Heart right ventricle (tissue), 16 donors: ENCODE measurements around the gene FHIT. TPM values are rescaled to one million over a fixed set of nuclear protein-coding genes. Genes with fewer than 3 reads are reported as not detected.

Experiments used
- ATAC-seq, 8 donors: fragments of 200-7000 bp; cut with Tn5 transposase; one replicate each; pipeline ENCODE4 v1.9.1; 2020; ENCODE audit warnings: mild to moderate bottlenecking in 8 of 8, moderate library complexity in 8 of 8, moderate number of reproducible peaks in 1 of 8
- DNase-seq, 2 donors: peaks; one replicate each; pipeline ENCODE4 v3.0.0-alpha.2; 2020
- H3K27ac ChIP-seq, 10 donors: fragments of 200-600 bp; sonication (generic) in 2 of 10; one replicate each; pipeline versions ENCODE4 v1.5.0 to v1.8.0; 2020 to 2022; ENCODE audit warnings: mild to moderate bottlenecking in 3 of 10
- H3K27me3 ChIP-seq, 7 donors: fragments of 200-600 bp; one replicate each; pipeline ENCODE4 v1.8.0; 2021 to 2022; ENCODE audit warnings: mild to moderate bottlenecking in 2 of 7
- H3K36me3 ChIP-seq, 9 donors: fragments of 200-600 bp; sonication (generic) in 1 of 9; one replicate each; pipeline versions ENCODE4 v1.5.0 to v1.8.0; 2020 to 2022; ENCODE audit warnings: mild to moderate bottlenecking in 2 of 9
- H3K4me1 ChIP-seq, 9 donors: fragments of 200-600 bp; sonication (generic) in 1 of 9; one replicate each; pipeline versions ENCODE4 v1.5.0 to v1.8.0; 2020 to 2022; ENCODE audit warnings: mild to moderate bottlenecking in 4 of 9
- H3K4me3 ChIP-seq, 10 donors: fragments of 200-600 bp; sonication (generic) in 2 of 10; one replicate each; pipeline versions ENCODE4 v1.5.0 to v1.8.0; 2020 to 2022; ENCODE audit warnings: mild to moderate bottlenecking in 7 of 10, moderate library complexity in 2 of 10
- H3K9me3 ChIP-seq, 11 donors: fragments of 200-600 bp in 10 of 11; sonication (generic) in 2 of 11; one replicate each; pipeline versions ENCODE4 v1.5.0 to v1.8.0; 2013 to 2022; ENCODE audit warnings: mild to moderate bottlenecking in 2 of 11, control low read depth in 1 of 11, moderate library complexity in 1 of 11
- WGBS, 2 donors: extraction: QIAGEN DNeasy Blood & Tissue Kit; methylation state at CpG; one replicate each; pipeline ENCODE4 v1.1.7; 2013; ENCODE audit warnings: inconsistent platforms in 1 of 2; 5-methylcytosine and 5-hydroxymethylcytosine counted together
- intact Hi-C, 10 donors: fragments of 100-400 bp; cut with DNase I; formaldehyde crosslinking; loops; one replicate each; pipeline versions ENCODE4 v1.11.1 to v1.14.2; 2022
- polyA plus RNA-seq, 2 donors: library from polyadenylated mRNA; stranded (reverse); fragments of 200-250 nt; gene quantifications; one replicate each; pipeline ENCODE4 v1.2.3, GENCODE V29; 2013
- total RNA-seq, 10 donors: library from RNA; stranded (reverse); fragmentation: NEBNext Ultra II Directional in 3 of 10; extraction: Animal tissue kit (Norgen Biotek cat#: 25700) in 3 of 10; gene quantifications; one replicate each; pipeline versions ENCODE4 v1.2.1 to v1.2.4, GENCODE V29; 2021 to 2023
- TF ChIP-seq, protein P1 (sequence below), 9 donors: fragments of 200-600 bp; sonication (generic) in 2 of 9; IDR thresholded peaks; one replicate each; pipeline versions ENCODE4 v1.5.0 to v1.8.0; 2021 to 2022; ENCODE audit warnings: antibody characterized with exemption in 9 of 9, mild to moderate bottlenecking in 5 of 9, moderate library complexity in 1 of 9
- donor health status: Arrhythmogenic right ventricular cardiomyopathy.
- donor health status: ischemic (EF 13 %, LVEDD 7.1; RV severe dilation, severe dysfunction).
- donor health status: healthy with polysubstance abuse.
- donor health status: DM: no; HTN: yes; CAD: no.
- donor health status: DM: no; HTN: no; CAD: no.
- donor health status: ischemic (EF 25% LVEDD 6.9; RV normal size, moderate dysfunction).
- donor health status: ischemic (EF 25% LVEDD 5.7; RV mildly dilated, moderate dysfunction).
- donor health status: healthy.
- donor health status: DM: yes; HTN: yes; CAD: no.
- donor health status: Ischemic cardiomyopathy.
- donor health status: ischemic (EF 35%, LVEDD 5.7; RV mildly dilated, moderate dysfunction).
- donor health status: nonischemic (EF 11% LVEDD 7.7; RV severe dilation, severe dysfunction).
- donor health status: DM: yes; HTN: yes; CAD: no.
- donor health status: PGD.
- donor health status: ischemic (EF 29% LVEDD 5.4; RV normal size, mild dysfunction).
- donor health status: nonischemic (EF 23%, LVEDD 6.1; RV moderate dilation, normal function).

FHIT gene
- total and polyA plus RNA-seq, 12 donors, result 4.7 to 25.5 (median 18.3) TPM

DNA sequence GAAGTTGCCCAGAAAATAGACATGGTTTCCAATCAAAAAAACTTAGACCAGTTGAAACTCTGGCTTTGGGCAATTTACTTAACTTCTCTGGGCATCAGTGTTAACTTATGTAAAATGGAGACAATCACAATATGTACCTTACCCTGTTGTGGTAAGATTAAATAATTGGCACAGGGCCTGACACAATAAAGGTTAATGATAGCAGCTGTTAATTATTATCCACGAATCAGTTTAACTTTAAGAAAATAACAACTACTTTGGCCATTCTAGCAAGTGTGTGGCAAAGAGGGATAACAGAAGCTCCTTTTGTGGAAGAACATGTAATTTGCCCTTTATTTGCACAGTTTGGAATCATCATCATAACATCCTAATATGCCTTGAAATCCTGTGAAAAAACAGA, 787.6 kb downstream of the FHIT start:
- no peak overlapping the region for H3K27ac ChIP-seq
- intact Hi-C loops, result no loop called here
- peaks cover 0 to 30% (median 0%) of the 10 kb centered on the region in 11 donors for H3K9me3 ChIP-seq
- no peaks in the 10 kb centered on the region for H3K4me1 ChIP-seq
- ATAC-seq (no peak), DNase-seq (no peak)
- no peaks in the 10 kb centered on the region for H3K36me3 ChIP-seq
- no peaks in the 10 kb centered on the region for H3K27me3 ChIP-seq
- 54 to 67% methylated on average over 1 of the region's 1 CpG for WGBS, 2 donors
- TF ChIP-seq, protein P1, sequence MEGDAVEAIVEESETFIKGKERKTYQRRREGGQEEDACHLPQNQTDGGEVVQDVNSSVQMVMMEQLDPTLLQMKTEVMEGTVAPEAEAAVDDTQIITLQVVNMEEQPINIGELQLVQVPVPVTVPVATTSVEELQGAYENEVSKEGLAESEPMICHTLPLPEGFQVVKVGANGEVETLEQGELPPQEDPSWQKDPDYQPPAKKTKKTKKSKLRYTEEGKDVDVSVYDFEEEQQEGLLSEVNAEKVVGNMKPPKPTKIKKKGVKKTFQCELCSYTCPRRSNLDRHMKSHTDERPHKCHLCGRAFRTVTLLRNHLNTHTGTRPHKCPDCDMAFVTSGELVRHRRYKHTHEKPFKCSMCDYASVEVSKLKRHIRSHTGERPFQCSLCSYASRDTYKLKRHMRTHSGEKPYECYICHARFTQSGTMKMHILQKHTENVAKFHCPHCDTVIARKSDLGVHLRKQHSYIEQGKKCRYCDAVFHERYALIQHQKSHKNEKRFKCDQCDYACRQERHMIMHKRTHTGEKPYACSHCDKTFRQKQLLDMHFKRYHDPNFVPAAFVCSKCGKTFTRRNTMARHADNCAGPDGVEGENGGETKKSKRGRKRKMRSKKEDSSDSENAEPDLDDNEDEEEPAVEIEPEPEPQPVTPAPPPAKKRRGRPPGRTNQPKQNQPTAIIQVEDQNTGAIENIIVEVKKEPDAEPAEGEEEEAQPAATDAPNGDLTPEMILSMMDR (IDR thresholded peaks at IDR 0.05), result no peak
- H3K4me3 ChIP-seq, result no peak overlapping the region

DNA sequence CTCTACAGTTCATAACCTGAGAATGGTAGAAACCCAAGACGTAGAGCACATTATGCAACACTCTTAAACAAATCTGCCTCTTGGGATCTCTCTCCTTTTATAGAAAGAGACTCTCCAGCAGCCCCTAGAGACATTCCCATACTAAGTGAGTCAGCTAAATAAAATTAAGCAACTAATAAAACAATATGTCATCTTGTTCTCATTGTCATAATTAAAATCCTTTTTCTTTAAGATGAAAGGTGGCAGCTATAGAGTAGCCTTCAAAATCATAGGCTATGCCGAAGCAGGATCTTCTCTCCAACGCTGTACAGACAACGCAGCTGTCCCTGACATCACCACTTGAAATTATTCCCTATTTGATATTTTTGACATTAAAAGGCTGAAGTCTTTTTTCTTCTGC, 790.0 kb downstream of the FHIT start:
- no peak overlapping the region for H3K27ac ChIP-seq
- H3K27me3 ChIP-seq, result no peaks in the 10 kb centered on the region
- TF ChIP-seq, protein P1 (IDR thresholded peaks at IDR 0.05), result no peak
- H3K4me1 ChIP-seq, result no peaks in the 10 kb centered on the region
- intact Hi-C loops, result no loop called here
- 71 to 76% methylated on average over 4 of the region's 4 CpGs for WGBS, 2 donors
- H3K4me3 ChIP-seq, result no peak overlapping the region
- no peaks in the 10 kb centered on the region for H3K36me3 ChIP-seq
- no peak for ATAC-seq
- DNase-seq, result no peak
- H3K9me3 ChIP-seq, result peaks cover 0 to 17% (median 0%) of the 10 kb centered on the region in 11 donors

DNA sequence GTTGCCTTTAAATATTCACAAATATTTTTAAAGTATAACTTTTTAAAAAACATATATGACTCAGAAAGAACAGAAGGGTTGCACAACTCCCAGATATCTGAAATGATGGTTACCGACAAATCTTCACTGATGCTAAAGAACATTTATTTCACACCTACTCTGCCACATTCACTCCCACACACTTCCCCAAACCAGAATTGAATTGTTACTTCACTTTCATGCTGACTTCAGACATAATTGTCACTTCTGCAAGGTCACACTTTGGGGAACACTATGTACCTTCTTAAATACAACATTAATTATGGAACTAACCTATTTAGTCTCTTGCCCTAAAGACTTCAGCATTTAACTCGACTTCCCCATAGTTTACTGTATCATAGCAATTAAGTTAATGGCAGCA, 795.1 kb downstream of the FHIT start:
- intact Hi-C loops, result no loop called here
- no peak for DNase-seq
- 62% methylated on average over 2 of the region's 2 CpGs for WGBS, 2 donors
- no peak overlapping the region for H3K4me3 ChIP-seq
- H3K4me1 ChIP-seq, result no peaks in the 10 kb centered on the region
- no peaks in the 10 kb centered on the region for H3K36me3 ChIP-seq
- TF ChIP-seq, protein P1 (IDR thresholded peaks at IDR 0.05), result no peak
- no peaks in the 10 kb centered on the region for H3K27me3 ChIP-seq
- ATAC-seq, result no peak
- no peak overlapping the region for H3K27ac ChIP-seq
- H3K9me3 ChIP-seq, result no peaks in the 10 kb centered on the region

DNA sequence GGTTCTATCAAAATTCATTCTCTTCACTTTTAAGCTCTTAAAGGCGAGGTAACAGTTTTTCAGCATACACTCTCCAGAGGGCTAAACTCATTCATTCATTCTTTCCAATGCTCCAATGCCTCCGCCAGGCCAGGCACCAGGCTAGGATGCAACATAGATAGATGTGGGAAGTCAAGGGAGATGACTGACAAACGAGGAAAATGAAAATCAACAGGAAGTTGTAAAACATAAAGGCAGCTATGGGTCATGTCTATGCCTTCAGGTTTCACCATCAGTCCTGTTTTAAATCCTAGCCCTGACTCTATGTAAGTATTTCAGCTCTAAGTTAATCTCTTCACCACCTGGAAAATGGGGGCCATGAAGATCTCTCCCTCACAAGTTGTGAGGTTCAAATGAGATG, 797.9 kb downstream of the FHIT start:
- H3K27me3 ChIP-seq, result no peaks in the 10 kb centered on the region
- H3K4me3 ChIP-seq, result no peak overlapping the region
- TF ChIP-seq, protein P1 (IDR thresholded peaks at IDR 0.05), result no peak
- no peak overlapping the region for H3K27ac ChIP-seq
- 77 to 79% methylated on average over 3 of the region's 3 CpGs for WGBS, 2 donors
- ATAC-seq (no peak), DNase-seq (no peak)
- H3K36me3 ChIP-seq, result no peaks in the 10 kb centered on the region
- intact Hi-C loops, result no loop called here
- no peaks in the 10 kb centered on the region for H3K4me1 ChIP-seq
- no peaks in the 10 kb centered on the region for H3K9me3 ChIP-seq

DNA sequence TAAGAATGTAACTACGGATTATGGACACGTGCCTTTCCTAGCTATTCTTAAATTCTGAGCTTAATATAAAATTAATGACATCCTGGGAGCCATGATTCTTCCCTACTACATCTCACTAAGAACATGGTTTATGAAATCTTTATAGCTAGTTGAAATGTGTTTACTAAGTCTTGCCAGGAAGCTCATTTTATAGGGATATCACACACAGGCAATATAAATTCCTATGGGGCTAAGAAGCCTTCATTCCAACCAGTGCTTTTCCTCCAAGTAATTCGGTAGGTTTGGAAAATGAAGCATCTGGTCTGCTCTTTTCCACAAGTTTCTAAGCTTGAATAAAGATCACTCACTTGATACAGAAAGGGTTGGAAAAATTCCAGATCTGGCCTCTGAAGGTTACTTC, 802.6 kb downstream of the FHIT start:
- no peak for DNase-seq
- ATAC-seq, result no peak

More for the DNA sequence above, 802.6 kb downstream of the FHIT start:
- Histone ChIP-seq H3K27me3 (no peaks in the 10 kb centered on the region), H3K9me3 (no peaks in the 10 kb centered on the region), H3K4me3 (no peak overlapping the region), H3K4me1 (no peaks in the 10 kb centered on the region), H3K36me3 (no peaks in the 10 kb centered on the region), H3K27ac (no peak overlapping the region)
- TF ChIP-seq, protein P1 (IDR thresholded peaks at IDR 0.05), result no peak
- 78 to 79% methylated on average over 3 of the region's 3 CpGs for WGBS, 2 donors
- intact Hi-C loops, result no loop called here
